Left ventricle myocardium inferior (tissue), 1 donor: ENCODE results near the gene ASTN2. TPM values are rescaled to one million over a fixed set of nuclear protein-coding genes. Genes with fewer than 3 reads are reported as not detected.

Experiments
- DNase-seq: peaks from one replicate; pipeline ENCODE4 v3.0.0-alpha.2; 2020
- H3K27ac ChIP-seq: fragments of 200-600 bp; replicated peaks from 2 replicates; pipeline ENCODE4 v1.8.0; 2021
- H3K27me3 ChIP-seq: fragments of 200-600 bp; 2 replicates; pipeline ENCODE4 v1.8.0; 2021; ENCODE audit warnings: low read depth
- H3K36me3 ChIP-seq: fragments of 200-600 bp; 2 replicates; pipeline ENCODE4 v1.8.0; 2021
- H3K4me1 ChIP-seq: fragments of 200-600 bp; 2 replicates; pipeline ENCODE4 v1.8.0; 2021
- H3K4me3 ChIP-seq: fragments of 200-600 bp; 2 replicates; pipeline ENCODE4 v1.8.0; 2021; ENCODE audit warnings: mild to moderate bottlenecking, moderate library complexity
- H3K9me3 ChIP-seq: fragments of 200-600 bp; replicated peaks from 2 replicates; pipeline ENCODE4 v1.8.0; 2021
- intact Hi-C: fragments of 100-400 bp; cut with micrococcal nuclease; formaldehyde crosslinking; loops from one replicate; pipeline ENCODE4 v1.11.0; 2022
- total RNA-seq: library from RNA; stranded (reverse); fragmentation: NEBNext Ultra II Directional; extraction: Animal tissue kit (Norgen Biotek cat#: 25700); gene quantifications from one replicate; pipeline ENCODE4 v1.2.1, GENCODE V29; 2021
- TF ChIP-seq, protein P1 (sequence below): fragments of 200-600 bp; IDR thresholded peaks from 2 replicates; pipeline ENCODE4 v1.8.0; 2021; ENCODE audit warnings: antibody characterized with exemption, mild to moderate bottlenecking, borderline replicate concordance
- donor health status: DM: no; HTN: yes; CAD: no; lungs with severe emphysema.

ASTN2 gene
- total RNA-seq, 1 donor from 2014 or later, result 6.1 TPM

GRCh38 chr9:117268847-117269446 is 145.9 kb downstream of the ASTN2 start:
- Histone ChIP-seq H3K9me3 (no peaks in the 10 kb centered on the region), H3K4me1 (no peaks in the 10 kb centered on the region), H3K27ac (no peak overlapping the region), H3K27me3 (no peaks in the 10 kb centered on the region), H3K4me3 (no peak overlapping the region), H3K36me3 (no peaks in the 10 kb centered on the region)
- no peak for DNase-seq
- TF ChIP-seq, protein P1, sequence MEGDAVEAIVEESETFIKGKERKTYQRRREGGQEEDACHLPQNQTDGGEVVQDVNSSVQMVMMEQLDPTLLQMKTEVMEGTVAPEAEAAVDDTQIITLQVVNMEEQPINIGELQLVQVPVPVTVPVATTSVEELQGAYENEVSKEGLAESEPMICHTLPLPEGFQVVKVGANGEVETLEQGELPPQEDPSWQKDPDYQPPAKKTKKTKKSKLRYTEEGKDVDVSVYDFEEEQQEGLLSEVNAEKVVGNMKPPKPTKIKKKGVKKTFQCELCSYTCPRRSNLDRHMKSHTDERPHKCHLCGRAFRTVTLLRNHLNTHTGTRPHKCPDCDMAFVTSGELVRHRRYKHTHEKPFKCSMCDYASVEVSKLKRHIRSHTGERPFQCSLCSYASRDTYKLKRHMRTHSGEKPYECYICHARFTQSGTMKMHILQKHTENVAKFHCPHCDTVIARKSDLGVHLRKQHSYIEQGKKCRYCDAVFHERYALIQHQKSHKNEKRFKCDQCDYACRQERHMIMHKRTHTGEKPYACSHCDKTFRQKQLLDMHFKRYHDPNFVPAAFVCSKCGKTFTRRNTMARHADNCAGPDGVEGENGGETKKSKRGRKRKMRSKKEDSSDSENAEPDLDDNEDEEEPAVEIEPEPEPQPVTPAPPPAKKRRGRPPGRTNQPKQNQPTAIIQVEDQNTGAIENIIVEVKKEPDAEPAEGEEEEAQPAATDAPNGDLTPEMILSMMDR, result no peak
- intact Hi-C loops, result no loop called here

GRCh38 chr9:117266855-117267497 is 147.9 kb downstream of the ASTN2 start:
- Histone ChIP-seq H3K4me3 (no peak overlapping the region), H3K4me1 (no peaks in the 10 kb centered on the region), H3K36me3 (no peaks in the 10 kb centered on the region), H3K27me3 (no peaks in the 10 kb centered on the region), H3K9me3 (no peaks in the 10 kb centered on the region), H3K27ac (no peak overlapping the region)
- DNase-seq, result no peak
- intact Hi-C loops, result no loop called here
- TF ChIP-seq, protein P1, result no peak

DNA sequence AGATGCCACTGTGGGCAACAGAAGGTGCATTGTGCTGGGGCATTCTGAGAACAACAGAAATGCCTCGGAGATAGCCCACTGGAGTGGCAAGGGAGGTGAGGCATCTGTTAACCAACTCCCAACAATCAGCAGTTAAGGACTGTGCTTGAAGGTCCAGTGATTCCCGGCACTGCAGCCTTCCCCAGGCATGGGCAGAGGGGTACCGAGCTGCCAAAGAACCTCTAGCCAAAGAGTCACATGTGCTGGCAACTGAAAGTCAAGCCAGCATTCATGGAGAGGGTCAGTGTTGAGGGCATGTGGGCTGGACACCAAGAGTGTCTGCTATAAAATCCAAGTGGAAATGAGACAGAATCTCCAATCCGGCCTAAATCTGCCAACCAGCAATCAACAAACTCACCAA is 149.6 kb downstream of the ASTN2 start:
- Histone ChIP-seq H3K4me3 (no peak overlapping the region), H3K27ac (peak overlapping the region; percentile 5), H3K27me3 (no peaks in the 10 kb centered on the region), H3K4me1 (no peaks in the 10 kb centered on the region), H3K9me3 (no peaks in the 10 kb centered on the region), H3K36me3 (no peaks in the 10 kb centered on the region)
- intact Hi-C loops, result no loop called here
- no peak for DNase-seq
- TF ChIP-seq, protein P1, result no peak

DNA sequence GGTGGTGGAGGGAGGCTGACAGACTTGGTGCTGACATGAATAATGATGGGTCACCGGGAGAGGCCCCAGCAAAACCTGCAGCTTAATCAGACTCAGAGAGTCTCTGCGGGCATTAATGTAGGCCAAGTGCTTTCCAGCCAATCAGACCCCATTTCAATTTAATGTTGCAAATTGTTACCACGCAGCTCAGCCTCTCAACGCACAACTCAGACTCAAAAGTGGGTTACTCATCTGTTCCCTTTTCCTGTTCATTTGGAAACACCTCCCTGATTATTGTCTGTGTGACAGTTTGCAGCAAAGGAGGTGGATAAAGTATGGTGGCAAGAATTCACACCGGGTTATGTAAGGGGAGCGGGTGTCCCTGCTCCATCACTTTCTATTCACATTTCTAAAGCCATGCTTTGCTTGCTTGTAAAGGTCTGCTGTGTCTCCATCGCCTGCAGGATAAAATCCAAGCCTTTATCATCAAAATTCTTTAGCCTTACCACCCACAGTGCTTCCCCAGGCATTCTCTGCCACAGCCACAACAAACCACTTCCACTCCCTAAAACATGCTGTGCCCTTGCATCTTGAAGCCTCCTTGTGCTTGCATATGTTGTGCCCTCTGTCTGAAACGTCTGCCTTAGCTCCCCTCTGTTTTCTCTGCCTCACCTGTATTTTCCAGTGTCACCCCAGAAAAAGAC is 156.5 kb downstream of the ASTN2 start:
- H3K27me3 ChIP-seq, result peaks cover 17% of the 10 kb centered on the region
- H3K36me3 ChIP-seq, result no peaks in the 10 kb centered on the region
- TF ChIP-seq, protein P1, result no peak
- H3K4me3 ChIP-seq, result no peak overlapping the region
- no peak for DNase-seq
- H3K27ac ChIP-seq, result no peak overlapping the region
- no peaks in the 10 kb centered on the region for H3K4me1 ChIP-seq
- intact Hi-C loops, result no loop called here
- no peaks in the 10 kb centered on the region for H3K9me3 ChIP-seq

- Histone ChIP-seq H3K4me1 (no peaks in the 10 kb centered on the region), H3K4me3 (no peak overlapping the region), H3K27me3 (peaks cover 27% of the 10 kb centered on the region), H3K36me3 (no peaks in the 10 kb centered on the region), H3K9me3 (no peaks in the 10 kb centered on the region), H3K27ac (no peak overlapping the region)
- TF ChIP-seq, protein P1, result no peak
- intact Hi-C loops, result no loop called here
- no peak for DNase-seq
Measured at GRCh38 chr9:117253261-117253660, 161.6 kb downstream of the ASTN2 start.
